HG02852 (cell line): ENCODE measurements around the gene MAP2K5.
A peak's percentile ranks its signal among the peaks of the same experiment; 100 is the strongest.

Experiments
- ATAC-seq: cut with Tn5 transposase; IDR thresholded peaks from one replicate; pipeline ENCODE4 v1.9.1; 2021; ENCODE audit warnings: mild to moderate bottlenecking, moderate library complexity; ENCODE audit not compliant: unreplicated experiment

MAP2K5 gene

GRCh38 chr15:67777773-67778172 is 235.3 kb downstream of the MAP2K5 start:
- no peak for ATAC-seq

- ATAC-seq = no peak
Observed at GRCh38 chr15:67778968-67779548, 236.6 kb downstream of the MAP2K5 start.

- ATAC-seq = no peak
Observed at GRCh38 chr15:67779549-67780111, 237.1 kb downstream of the MAP2K5 start.

GRCh38 chr15:67781061-67781460 is 238.6 kb downstream of the MAP2K5 start:
- ATAC-seq = no peak

- ATAC-seq = no peak
Observed at GRCh38 chr15:67781907-67782690, 239.6 kb downstream of the MAP2K5 start.

- ATAC-seq = no peak
Observed at GRCh38 chr15:67782691-67782991, 240.1 kb downstream of the MAP2K5 start.

GRCh38 chr15:67783303-67783702 is 240.8 kb downstream of the MAP2K5 start:
- ATAC-seq = peak; percentile 49

- ATAC-seq = peak; percentile 80
Observed at GRCh38 chr15:67784090-67784781, 241.7 kb downstream of the MAP2K5 start.

- peak; percentile 16 for ATAC-seq
Observed at GRCh38 chr15:67784856-67785430, 242.4 kb downstream of the MAP2K5 start.

GRCh38 chr15:67785431-67785830 is 242.9 kb downstream of the MAP2K5 start:
- no peak for ATAC-seq

- no peak for ATAC-seq
Observed at GRCh38 chr15:67786646-67787045, 244.1 kb downstream of the MAP2K5 start.

GRCh38 chr15:67788986-67789385 is 246.5 kb downstream of the MAP2K5 start:
- no peak for ATAC-seq

- no peak for ATAC-seq
Observed at GRCh38 chr15:67790610-67791319, 248.3 kb downstream of the MAP2K5 start.

- no peak for ATAC-seq
Observed at GRCh38 chr15:67792250-67792942, 249.9 kb downstream of the MAP2K5 start.

GRCh38 chr15:67794832-67795574 is 252.5 kb downstream of the MAP2K5 start:
- ATAC-seq = no peak

GRCh38 chr15:67796196-67797127 is 254.0 kb downstream of the MAP2K5 start:
- ATAC-seq = no peak

GRCh38 chr15:67799801-67800205 is 257.3 kb downstream of the MAP2K5 start:
- ATAC-seq = no peak

GRCh38 chr15:67801142-67801541 is 258.6 kb downstream of the MAP2K5 start:
- no peak for ATAC-seq
